Colonic mucosa (tissue), 4 donors: ENCODE results near the gene LIPG. TPM values are rescaled to one million over a fixed set of nuclear protein-coding genes. Genes with fewer than 3 reads are reported as not detected.

ENCODE experiments used
- DNase-seq: peaks from one replicate; pipeline ENCODE4 v3.0.0-alpha.2; 2020
- H3K27ac ChIP-seq: fragments of 200-600 bp; one replicate; pipeline ENCODE4 v1.8.0; 2021
- H3K27me3 ChIP-seq: fragments of 200-600 bp; one replicate; pipeline ENCODE4 v1.8.0; 2021
- H3K36me3 ChIP-seq: fragments of 200-600 bp; one replicate; pipeline ENCODE4 v1.8.0; 2021
- H3K4me1 ChIP-seq: fragments of 200-600 bp; one replicate; pipeline ENCODE4 v1.8.0; 2021; ENCODE audit warnings: mild to moderate bottlenecking
- H3K4me3 ChIP-seq: fragments of 200-600 bp; one replicate; pipeline ENCODE4 v1.8.0; 2021
- H3K9ac ChIP-seq, 2 donors: one replicate each; pipeline ENCODE4 v1.7.0; 2013; ENCODE audit warnings: control low read depth in 2 of 2, low read depth in 2 of 2, low read length in 2 of 2
- H3K9me3 ChIP-seq: fragments of 200-600 bp; one replicate; pipeline ENCODE4 v1.8.0; 2021
- intact Hi-C: fragments of 100-400 bp; cut with DNase I; formaldehyde crosslinking; loops from one replicate; pipeline ENCODE4 v1.14.1; 2022
- total RNA-seq, 2 donors: library from RNA; stranded (reverse); fragmentation: NEBNext Ultra II Directional in 1 of 2; extraction: Animal tissue kit (Norgen Biotek cat#: 25700) in 1 of 2; gene quantifications; one replicate each; pipeline ENCODE4 v1.2.1, GENCODE V29; 2021
- TF ChIP-seq, protein P1 (sequence below): fragments of 200-600 bp; IDR thresholded peaks from one replicate; pipeline ENCODE4 v1.8.0; 2022; ENCODE audit warnings: antibody characterized with exemption, mild to moderate bottlenecking
- donor health status: healthy.
- donor health status: DM: no; HTN: no; CAD: no.
- donor health status: DM: no; HTN: no; CAD: no.

The LIPG gene
- total RNA-seq, 2 donors from 2014 or later = 25.5 to 32.1 TPM

- TF ChIP-seq, protein P1, sequence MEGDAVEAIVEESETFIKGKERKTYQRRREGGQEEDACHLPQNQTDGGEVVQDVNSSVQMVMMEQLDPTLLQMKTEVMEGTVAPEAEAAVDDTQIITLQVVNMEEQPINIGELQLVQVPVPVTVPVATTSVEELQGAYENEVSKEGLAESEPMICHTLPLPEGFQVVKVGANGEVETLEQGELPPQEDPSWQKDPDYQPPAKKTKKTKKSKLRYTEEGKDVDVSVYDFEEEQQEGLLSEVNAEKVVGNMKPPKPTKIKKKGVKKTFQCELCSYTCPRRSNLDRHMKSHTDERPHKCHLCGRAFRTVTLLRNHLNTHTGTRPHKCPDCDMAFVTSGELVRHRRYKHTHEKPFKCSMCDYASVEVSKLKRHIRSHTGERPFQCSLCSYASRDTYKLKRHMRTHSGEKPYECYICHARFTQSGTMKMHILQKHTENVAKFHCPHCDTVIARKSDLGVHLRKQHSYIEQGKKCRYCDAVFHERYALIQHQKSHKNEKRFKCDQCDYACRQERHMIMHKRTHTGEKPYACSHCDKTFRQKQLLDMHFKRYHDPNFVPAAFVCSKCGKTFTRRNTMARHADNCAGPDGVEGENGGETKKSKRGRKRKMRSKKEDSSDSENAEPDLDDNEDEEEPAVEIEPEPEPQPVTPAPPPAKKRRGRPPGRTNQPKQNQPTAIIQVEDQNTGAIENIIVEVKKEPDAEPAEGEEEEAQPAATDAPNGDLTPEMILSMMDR = no peak
- no peaks in the 10 kb centered on the region for H3K9me3 ChIP-seq
- no peak overlapping the region for H3K4me3 ChIP-seq
- H3K27me3 ChIP-seq = no peaks in the 10 kb centered on the region
- no peak overlapping the region for H3K9ac ChIP-seq
- no peaks in the 10 kb centered on the region for H3K36me3 ChIP-seq
- no peak overlapping the region for H3K27ac ChIP-seq
- no peak for DNase-seq
- H3K4me1 ChIP-seq = no peaks in the 10 kb centered on the region
- intact Hi-C loops = no loop called here
Observed at GRCh38 chr18:49632588-49632987, 70.7 kb downstream of the LIPG start.

DNA sequence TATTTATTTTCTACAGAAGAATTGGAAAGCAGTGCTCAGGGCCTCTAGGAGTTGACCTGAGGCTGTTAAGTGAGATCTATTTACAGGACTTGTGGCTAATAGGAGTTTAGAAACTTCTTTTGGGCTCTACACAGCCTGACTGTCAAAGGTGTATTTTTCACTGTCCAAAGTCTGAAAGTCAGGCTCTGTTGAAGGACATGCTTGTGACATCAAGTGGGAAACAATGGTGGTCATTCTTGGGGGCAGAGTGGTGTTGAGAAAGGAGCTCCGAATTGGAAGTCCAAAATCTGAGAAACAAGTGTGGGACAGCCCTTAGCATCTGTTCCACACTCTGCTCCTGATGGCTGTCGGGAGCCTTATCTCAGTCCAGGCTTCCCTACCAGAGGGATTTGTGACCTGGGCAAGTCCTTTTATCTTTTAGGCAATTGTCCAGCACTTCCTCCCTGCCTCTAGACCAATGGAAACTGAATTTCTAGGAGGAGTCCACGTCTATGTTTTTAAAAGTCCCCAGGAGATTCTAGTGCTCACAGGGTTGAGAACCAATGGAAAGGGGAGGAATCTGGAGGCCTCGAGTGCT, 76.4 kb downstream of the LIPG start:
- Histone ChIP-seq H3K27me3 (no peaks in the 10 kb centered on the region), H3K9ac (no peak overlapping the region), H3K9me3 (no peaks in the 10 kb centered on the region), H3K36me3 (no peaks in the 10 kb centered on the region), H3K4me1 (no peaks in the 10 kb centered on the region), H3K4me3 (no peak overlapping the region), H3K27ac (no peak overlapping the region)
- TF ChIP-seq, protein P1 = no peak
- intact Hi-C loops = no loop called here
- no peak for DNase-seq

GRCh38 chr18:49638891-49639557, 77.2 kb downstream of the LIPG start:
- no peak for DNase-seq
- Histone ChIP-seq H3K27me3 (no peaks in the 10 kb centered on the region), H3K36me3 (no peaks in the 10 kb centered on the region), H3K4me1 (no peaks in the 10 kb centered on the region), H3K9me3 (no peaks in the 10 kb centered on the region), H3K9ac (no peak overlapping the region), H3K27ac (no peak overlapping the region), H3K4me3 (no peak overlapping the region)
- TF ChIP-seq, protein P1 = no peak
- intact Hi-C loops = no loop called here

GRCh38 chr18:49639643-49640391, 78.0 kb downstream of the LIPG start:
- H3K36me3 ChIP-seq = no peaks in the 10 kb centered on the region
- H3K4me1 ChIP-seq = no peaks in the 10 kb centered on the region
- H3K27me3 ChIP-seq = no peaks in the 10 kb centered on the region
- TF ChIP-seq, protein P1 = no peak
- no peaks in the 10 kb centered on the region for H3K9me3 ChIP-seq
- H3K4me3 ChIP-seq = no peak overlapping the region
- H3K9ac ChIP-seq = no peak overlapping the region
- H3K27ac ChIP-seq = no peak overlapping the region
- no peak for DNase-seq
- intact Hi-C loops = no loop called here

GRCh38 chr18:49640741-49641140, 78.9 kb downstream of the LIPG start:
- no peak for DNase-seq
- H3K36me3 ChIP-seq = no peaks in the 10 kb centered on the region
- no peak overlapping the region for H3K9ac ChIP-seq
- TF ChIP-seq, protein P1 = no peak
- intact Hi-C loops = no loop called here
- no peaks in the 10 kb centered on the region for H3K9me3 ChIP-seq
- H3K27me3 ChIP-seq = no peaks in the 10 kb centered on the region
- H3K4me1 ChIP-seq = no peaks in the 10 kb centered on the region
- no peak overlapping the region for H3K4me3 ChIP-seq
- no peak overlapping the region for H3K27ac ChIP-seq
